Measurements from ENCODE around the gene CRLF2.
"Not testable (repeated sequence)": the region's sequence is repeated elsewhere in the genome, so short reads cannot be mapped to it uniquely, and the experiment has no call there.

The CRLF2 gene

GRCh38 chrX:1239681-1240142 is 27.3 kb upstream of the CRLF2 start:
- Histone ChIP-seq H3K9me2 (ENCODE audit: low read depth, low read length) (no peaks in the 10 kb centered on the region), H3F3A (ENCODE audit: insufficient read depth, low read length) (no peaks in the 10 kb centered on the region), H3K4me1 (ENCODE audit: insufficient read depth, low read length, severe bottlenecking) (no peaks in the 10 kb centered on the region), H3K27ac (ENCODE audit: low read depth, low read length, poor library complexity, severe bottlenecking) (no peak overlapping the region), H3K9ac (ENCODE audit: low read length) (no peak overlapping the region), H3K4me3 (ENCODE audit: low read depth, low read length, poor library complexity, severe bottlenecking) (no peak overlapping the region), H3K4me2 (ENCODE audit: low read length) (no peak overlapping the region), H3K36me3 (ENCODE audit: insufficient read depth, low read length) (no peaks in the 10 kb centered on the region), H3K27me3 (ENCODE audit: insufficient read depth, low read length) (no peaks in the 10 kb centered on the region), H3K9me3 (ENCODE audit: low read length) (no peaks in the 10 kb centered on the region), H4K20me1 (ENCODE audit: insufficient read depth, low read length) (no peaks in the 10 kb centered on the region), H2AFZ (ENCODE audit: low read length) (no peak overlapping the region), H3K79me2 (ENCODE audit: insufficient read depth, low read length) (no peaks in the 10 kb centered on the region)
- TF ChIP-seq CTCF (IDR thresholded peaks at IDR 0.05; ENCODE audit: low read length) (no peak), EZH2 (IDR thresholded peaks at IDR 0.05; ENCODE audit: borderline replicate concordance, low read length) (no peak)

- H3K9ac ChIP-seq (ENCODE audit: low read length): no peak overlapping the region
- no peak overlapping the region for H3K27ac ChIP-seq (ENCODE audit: low read depth, low read length, poor library complexity, severe bottlenecking)
- no peak overlapping the region for H3K4me3 ChIP-seq (ENCODE audit: low read depth, low read length, poor library complexity, severe bottlenecking)
- H3K4me1 ChIP-seq (ENCODE audit: insufficient read depth, low read length, severe bottlenecking): no peaks in the 10 kb centered on the region
- no peaks in the 10 kb centered on the region for H3K9me3 ChIP-seq (ENCODE audit: low read length)
- H3K9me2 ChIP-seq (ENCODE audit: low read depth, low read length): no peaks in the 10 kb centered on the region
- H3K36me3 ChIP-seq (ENCODE audit: insufficient read depth, low read length): no peaks in the 10 kb centered on the region
- H3F3A ChIP-seq (ENCODE audit: insufficient read depth, low read length): no peaks in the 10 kb centered on the region
- no peak overlapping the region for H2AFZ ChIP-seq (ENCODE audit: low read length)
- no peak overlapping the region for H3K4me2 ChIP-seq (ENCODE audit: low read length)
- no peaks in the 10 kb centered on the region for H3K27me3 ChIP-seq (ENCODE audit: insufficient read depth, low read length)
- H3K79me2 ChIP-seq (ENCODE audit: insufficient read depth, low read length): no peaks in the 10 kb centered on the region
- H4K20me1 ChIP-seq (ENCODE audit: insufficient read depth, low read length): no peaks in the 10 kb centered on the region
- no peak for TF ChIP-seq CTCF (IDR thresholded peaks at IDR 0.05; ENCODE audit: low read length)
- no peak for TF ChIP-seq EZH2 (IDR thresholded peaks at IDR 0.05; ENCODE audit: borderline replicate concordance, low read length)
Measured at GRCh38 chrX:1231850-1232465, 19.5 kb upstream of the CRLF2 start.

- not testable (repeated sequence) for H3F3A ChIP-seq (ENCODE audit: insufficient read depth, low read length)
Measured at GRCh38 chrX:1228101-1228500, 15.7 kb upstream of the CRLF2 start.

GRCh38 chrX:1226249-1226648 is 13.8 kb upstream of the CRLF2 start:
- Histone ChIP-seq H3K4me1 (ENCODE audit: insufficient read depth, low read length, severe bottlenecking) (no peaks in the 10 kb centered on the region), H2AFZ (ENCODE audit: low read length) (no peak overlapping the region), H3K9ac (ENCODE audit: low read length) (no peak overlapping the region), H3F3A (ENCODE audit: insufficient read depth, low read length) (no peaks in the 10 kb centered on the region), H3K36me3 (ENCODE audit: insufficient read depth, low read length) (no peaks in the 10 kb centered on the region), H3K4me3 (ENCODE audit: low read depth, low read length, poor library complexity, severe bottlenecking) (no peak overlapping the region), H4K20me1 (ENCODE audit: insufficient read depth, low read length) (no peaks in the 10 kb centered on the region), H3K27me3 (ENCODE audit: insufficient read depth, low read length) (no peaks in the 10 kb centered on the region), H3K9me3 (ENCODE audit: low read length) (no peaks in the 10 kb centered on the region), H3K4me2 (ENCODE audit: low read length) (no peak overlapping the region), H3K9me2 (ENCODE audit: low read depth, low read length) (no peaks in the 10 kb centered on the region), H3K27ac (ENCODE audit: low read depth, low read length, poor library complexity, severe bottlenecking) (no peak overlapping the region), H3K79me2 (ENCODE audit: insufficient read depth, low read length) (no peaks in the 10 kb centered on the region)
- TF ChIP-seq CTCF (IDR thresholded peaks at IDR 0.05; ENCODE audit: low read length) (no peak), EZH2 (IDR thresholded peaks at IDR 0.05; ENCODE audit: borderline replicate concordance, low read length) (no peak)

More at GRCh38 chrX:1228101-1228500, 15.7 kb upstream of the CRLF2 start:
- not testable (repeated sequence) for H3K9me3 ChIP-seq (ENCODE audit: low read length); H2AFZ ChIP-seq (ENCODE audit: low read length); H3K9ac ChIP-seq (ENCODE audit: low read length); H3K36me3 ChIP-seq (ENCODE audit: insufficient read depth, low read length); H4K20me1 ChIP-seq (ENCODE audit: insufficient read depth, low read length); H3K9me2 ChIP-seq (ENCODE audit: low read depth, low read length); H3K27ac ChIP-seq (ENCODE audit: low read depth, low read length, poor library complexity, severe bottlenecking); H3K4me1 ChIP-seq (ENCODE audit: insufficient read depth, low read length, severe bottlenecking); H3K79me2 ChIP-seq (ENCODE audit: insufficient read depth, low read length); H3K4me2 ChIP-seq (ENCODE audit: low read length); H3K4me3 ChIP-seq (ENCODE audit: low read depth, low read length, poor library complexity, severe bottlenecking); H3K27me3 ChIP-seq (ENCODE audit: insufficient read depth, low read length)

All from OCI-LY1 (cell line).